Uterus (tissue), 2 donors: Measurements from ENCODE around the gene PIEZO2.

ENCODE experiments used
- CTCF ChIP-seq, 4 experiments: fragments of 200-600 bp in 2 of 4; fragments of 450-650 bp in 2 of 4; sonication (generic) in 2 of 4; IDR thresholded peaks; one replicate each; pipeline ENCODE4 v1.5.1; 2016 to 2019; ENCODE audit warnings: antibody characterized with exemption in 4 of 4, mild to moderate bottlenecking in 2 of 4, moderate library complexity in 1 of 4
- POLR2A ChIP-seq, 2 donors: fragments of 450-650 bp; IDR thresholded peaks; one replicate each; pipeline ENCODE4 v1.6.1; 2016; ENCODE audit warnings: antibody characterized with exemption in 2 of 2, mild to moderate bottlenecking in 1 of 2, moderate library complexity in 1 of 2

GRCh38 chr18:11159844-11160243 is 10.5 kb upstream of the PIEZO2 start:
- no peak for TF ChIP-seq CTCF (IDR thresholded peaks at IDR 0.05)
- TF ChIP-seq POLR2A (IDR thresholded peaks at IDR 0.05) = no peak
